WTC11 (cell line): ENCODE results near the gene MALT1. TPM values are rescaled to one million over a fixed set of nuclear protein-coding genes. Genes with fewer than 3 reads are reported as not detected.

Experiments used
- ATAC-seq: fragments of 200-7000 bp; cut with Tn5 transposase; 2 replicates; pipeline ENCODE4 v1.10.0; 2021; ENCODE audit warnings: mild to moderate bottlenecking, moderate library complexity
- CTCF ChIA-PET: fragments of 300-600 bp; sonication (Branson Sonifier 250); formaldehyde crosslinking; loops from one replicate; lab custom pipeline; 2021; ENCODE audit warnings: antibody characterized with exemption; lab: Charles Lee
- POLR2A ChIA-PET: fragments of 350-600 bp; sonication (Branson Sonifier 250); formaldehyde crosslinking; loops from one replicate; lab custom pipeline; 2021; ENCODE audit warnings: antibody characterized with exemption; lab: Charles Lee
- DNase-seq: peaks from one replicate; pipeline ENCODE4 v3.0.0; 2021; ENCODE audit warnings: low spot score
- H3K27ac Mint-ChIP-seq: 2 replicates; pipeline ENCODE4 v1.8.0; 2021; ENCODE audit warnings: mixed read lengths
- H3K27me3 Mint-ChIP-seq: 2 replicates; pipeline ENCODE4 v1.8.0; 2021; ENCODE audit warnings: low read depth, mild to moderate bottlenecking, moderate library complexity, mixed read lengths
- H3K36me3 Mint-ChIP-seq: 2 replicates; pipeline ENCODE4 v1.8.0; 2021; ENCODE audit warnings: mixed read lengths
- H3K4me1 Mint-ChIP-seq: 2 replicates; pipeline ENCODE4 v1.8.0; 2022; ENCODE audit warnings: mixed read lengths
- H3K4me3 Mint-ChIP-seq: 2 replicates; pipeline ENCODE4 v1.8.0; 2021; ENCODE audit warnings: mild to moderate bottlenecking, moderate library complexity, mixed read lengths
- H3K9me3 Mint-ChIP-seq: 2 replicates; pipeline ENCODE4 v1.8.0; 2021; ENCODE audit warnings: mixed read lengths
- FOXK1 ChIP-seq: sonication (generic); formaldehyde crosslinking; IDR thresholded peaks from 2 replicates; pipeline ENCODE4 v1.8.0; 2022; ENCODE audit warnings: mild to moderate bottlenecking, moderate library complexity, missing genetic modification reagents
- FOXP1 ChIP-seq: sonication (generic); formaldehyde crosslinking; IDR thresholded peaks from 2 replicates; pipeline ENCODE4 v1.8.0; 2022; ENCODE audit warnings: missing genetic modification reagents, mild to moderate bottlenecking, moderate library complexity, borderline replicate concordance
- IRF2 ChIP-seq: sonication (generic); formaldehyde crosslinking; IDR thresholded peaks from 2 replicates; pipeline ENCODE4 v1.8.0; 2022; ENCODE audit warnings: low read depth, missing genetic modification reagents, borderline replicate concordance
- JAZF1 ChIP-seq: fragments of 250-450 bp; sonication (Bioruptor Pico); IDR thresholded peaks from 2 replicates; pipeline ENCODE4 v1.9.0; 2021; ENCODE audit warnings: moderate library complexity, mild to moderate bottlenecking, inconsistent platforms
- KAT7 ChIP-seq: sonication (generic); formaldehyde crosslinking; IDR thresholded peaks from 2 replicates; pipeline ENCODE4 v1.8.1; 2023; ENCODE audit warnings: missing genetic modification reagents, mild to moderate bottlenecking, borderline replicate concordance
- MXD4 ChIP-seq: fragments of 250-450 bp; sonication (Bioruptor Pico); IDR thresholded peaks from 2 replicates; pipeline ENCODE4 v1.8.0; 2021; ENCODE audit warnings: mild to moderate bottlenecking, moderate library complexity, borderline replicate concordance
- NR3C1 ChIP-seq: sonication (generic); formaldehyde crosslinking; conservative IDR thresholded peaks from 2 replicates; pipeline ENCODE4 v1.8.1; 2023; ENCODE audit warnings: low read depth, mild to moderate bottlenecking, missing genetic modification reagents
- SOX15 ChIP-seq: fragments of 250-450 bp; sonication (Bioruptor Pico); IDR thresholded peaks from 2 replicates; pipeline ENCODE4 v1.9.0; 2021; ENCODE audit warnings: mild to moderate bottlenecking
- TEAD1 ChIP-seq: sonication (generic); formaldehyde crosslinking; IDR thresholded peaks from 2 replicates; pipeline ENCODE4 v1.8.0; 2022; ENCODE audit warnings: mild to moderate bottlenecking, missing genetic modification reagents
- ZNF232 ChIP-seq: sonication (generic); formaldehyde crosslinking; IDR thresholded peaks from 2 replicates; pipeline ENCODE4 v1.8.0; 2022; ENCODE audit warnings: mild to moderate bottlenecking, missing genetic modification reagents
- ZNF263 ChIP-seq: sonication (generic); formaldehyde crosslinking; IDR thresholded peaks from 2 replicates; pipeline ENCODE4 v1.8.1; 2022; ENCODE audit warnings: low read depth, mild to moderate bottlenecking, moderate library complexity, missing genetic modification reagents
- ZNF396 ChIP-seq: fragments of 250-450 bp; sonication (Bioruptor Pico); IDR thresholded peaks from 2 replicates; pipeline ENCODE4 v1.8.0; 2021; ENCODE audit warnings: mild to moderate bottlenecking, moderate library complexity, borderline replicate concordance
- total RNA-seq: library from RNA; stranded (reverse); gene quantifications from 3 replicates; pipeline ENCODE4 v1.2.3, GENCODE V29; 2021
- TF ChIP-seq, protein P1 (sequence below): sonication (generic); formaldehyde crosslinking; IDR thresholded peaks from 2 replicates; pipeline ENCODE4 v1.8.1; 2022; ENCODE audit warnings: low read depth, missing genetic modification reagents, borderline replicate concordance
- TF ChIP-seq, protein P2 (sequence below): fragments of 250-450 bp; sonication (Bioruptor Pico); IDR thresholded peaks from 2 replicates; pipeline ENCODE4 v2.1.2; 2022; ENCODE audit warnings: mild to moderate bottlenecking, moderate library complexity
- TF ChIP-seq, protein P3 (sequence below): sonication (generic); formaldehyde crosslinking; IDR thresholded peaks from 2 replicates; pipeline ENCODE4 v1.8.1; 2022; ENCODE audit warnings: mild to moderate bottlenecking, missing genetic modification reagents, moderate library complexity, borderline replicate concordance

The MALT1 gene
- total RNA-seq, 1 experiment from 2014 or later = 13.2 TPM

DNA sequence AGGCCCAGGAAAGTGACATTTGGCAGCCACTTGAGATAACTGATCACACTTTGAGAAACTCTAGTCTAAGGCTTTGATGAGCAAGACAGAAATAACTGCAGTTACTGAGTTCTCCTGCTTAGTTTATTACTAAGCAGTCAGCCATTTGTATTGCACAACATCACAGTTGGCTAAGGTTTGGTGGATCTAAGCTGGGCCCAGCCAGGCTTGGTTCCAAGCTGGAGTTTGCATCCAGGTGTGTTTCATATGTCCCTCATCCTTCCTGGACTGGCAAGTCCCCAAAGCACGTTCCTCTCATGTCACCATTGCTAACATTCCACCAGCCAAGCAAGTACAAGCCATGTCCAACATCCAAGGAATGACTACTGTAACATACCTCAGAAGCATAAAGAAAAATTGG is 122.1 kb downstream of the MALT1 start:
- no peak for ATAC-seq
- no peak overlapping the region for H3K27ac Mint-ChIP-seq

DNA sequence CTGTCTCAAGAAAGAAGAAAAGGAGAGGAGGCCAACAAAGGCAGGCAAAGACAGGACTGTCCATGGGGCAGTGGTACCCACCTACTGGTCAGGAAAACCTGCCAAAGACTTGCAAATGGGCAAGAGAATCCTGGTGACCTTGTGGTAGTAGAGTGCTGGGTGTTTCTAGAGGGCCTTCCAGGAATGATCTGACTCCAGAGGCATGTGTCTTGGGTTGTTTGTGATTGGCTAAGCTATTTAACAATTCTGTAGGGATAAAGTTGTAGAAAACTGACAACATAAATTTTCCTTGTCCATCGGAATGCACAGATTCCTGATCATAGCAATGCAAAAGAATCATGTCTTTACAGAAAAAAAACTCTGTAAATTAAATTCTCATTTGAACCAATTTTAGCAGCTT is 125.0 kb downstream of the MALT1 start:
- Mint-ChIP-seq H3K4me1 (peaks cover 16% of the 10 kb centered on the region), H3K27me3 (no peaks in the 10 kb centered on the region), H3K9me3 (no peaks in the 10 kb centered on the region), H3K36me3 (no peaks in the 10 kb centered on the region), H3K4me3 (no peak overlapping the region), H3K27ac (no peak overlapping the region)
- TF ChIP-seq ZNF232 (no peak), IRF2 (no peak), TEAD1 (CRISPR knock-in tag) (no peak), ZNF396 (CRISPR knock-in tag) (no peak), MXD4 (CRISPR knock-in tag) (no peak)
- TF ChIP-seq, protein P1, sequence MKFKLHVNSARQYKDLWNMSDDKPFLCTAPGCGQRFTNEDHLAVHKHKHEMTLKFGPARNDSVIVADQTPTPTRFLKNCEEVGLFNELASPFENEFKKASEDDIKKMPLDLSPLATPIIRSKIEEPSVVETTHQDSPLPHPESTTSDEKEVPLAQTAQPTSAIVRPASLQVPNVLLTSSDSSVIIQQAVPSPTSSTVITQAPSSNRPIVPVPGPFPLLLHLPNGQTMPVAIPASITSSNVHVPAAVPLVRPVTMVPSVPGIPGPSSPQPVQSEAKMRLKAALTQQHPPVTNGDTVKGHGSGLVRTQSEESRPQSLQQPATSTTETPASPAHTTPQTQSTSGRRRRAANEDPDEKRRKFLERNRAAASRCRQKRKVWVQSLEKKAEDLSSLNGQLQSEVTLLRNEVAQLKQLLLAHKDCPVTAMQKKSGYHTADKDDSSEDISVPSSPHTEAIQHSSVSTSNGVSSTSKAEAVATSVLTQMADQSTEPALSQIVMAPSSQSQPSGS (CRISPR knock-in tag) = no peak
- POLR2A ChIA-PET = interaction anchor here (0.7 kb wide), 1 partner anchor 486 kb away, joined by 4 read pairs; no protein-coding TSS in a partner anchor
- ATAC-seq (no peak), DNase-seq (no peak)
- CTCF ChIA-PET = interaction anchor here (1.0 to 1.1 kb wide), 2 partner anchors 10 to 512 kb away, joined by 3 to 4 read pairs; no protein-coding TSS in a partner anchor

More for the DNA sequence above, 122.1 kb downstream of the MALT1 start:
- Mint-ChIP-seq H3K9me3 (no peaks in the 10 kb centered on the region), H3K27me3 (no peaks in the 10 kb centered on the region; the same call in 1 of the 2 replicates), H3K36me3 (no peaks in the 10 kb centered on the region), H3K4me1 (peaks cover 34% of the 10 kb centered on the region), H3K4me3 (no peak overlapping the region)
- DNase-seq = no peak
- POLR2A ChIA-PET = no interaction called here
- CTCF ChIA-PET = interaction anchor here (1.6 kb wide), 1 partner anchor 213 kb away, joined by 3 read pairs; no protein-coding TSS in a partner anchor
- TF ChIP-seq, protein P2, sequence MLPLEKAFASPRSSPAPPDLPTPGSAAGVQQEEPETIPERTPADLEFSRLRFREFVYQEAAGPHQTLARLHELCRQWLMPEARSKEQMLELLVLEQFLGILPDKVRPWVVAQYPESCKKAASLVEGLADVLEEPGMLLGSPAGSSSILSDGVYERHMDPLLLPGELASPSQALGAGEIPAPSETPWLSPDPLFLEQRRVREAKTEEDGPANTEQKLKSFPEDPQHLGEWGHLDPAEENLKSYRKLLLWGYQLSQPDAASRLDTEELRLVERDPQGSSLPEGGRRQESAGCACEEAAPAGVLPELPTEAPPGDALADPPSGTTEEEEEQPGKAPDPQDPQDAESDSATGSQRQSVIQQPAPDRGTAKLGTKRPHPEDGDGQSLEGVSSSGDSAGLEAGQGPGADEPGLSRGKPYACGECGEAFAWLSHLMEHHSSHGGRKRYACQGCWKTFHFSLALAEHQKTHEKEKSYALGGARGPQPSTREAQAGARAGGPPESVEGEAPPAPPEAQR (CRISPR knock-in tag) = no peak
- TF ChIP-seq SOX15 (CRISPR knock-in tag) (no peak), FOXP1 (CRISPR knock-in tag) (no peak)
- TF ChIP-seq, protein P3, sequence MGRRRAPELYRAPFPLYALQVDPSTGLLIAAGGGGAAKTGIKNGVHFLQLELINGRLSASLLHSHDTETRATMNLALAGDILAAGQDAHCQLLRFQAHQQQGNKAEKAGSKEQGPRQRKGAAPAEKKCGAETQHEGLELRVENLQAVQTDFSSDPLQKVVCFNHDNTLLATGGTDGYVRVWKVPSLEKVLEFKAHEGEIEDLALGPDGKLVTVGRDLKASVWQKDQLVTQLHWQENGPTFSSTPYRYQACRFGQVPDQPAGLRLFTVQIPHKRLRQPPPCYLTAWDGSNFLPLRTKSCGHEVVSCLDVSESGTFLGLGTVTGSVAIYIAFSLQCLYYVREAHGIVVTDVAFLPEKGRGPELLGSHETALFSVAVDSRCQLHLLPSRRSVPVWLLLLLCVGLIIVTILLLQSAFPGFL (CRISPR knock-in tag) = no peak
- TF ChIP-seq, protein P1 (CRISPR knock-in tag) = no peak

DNA sequence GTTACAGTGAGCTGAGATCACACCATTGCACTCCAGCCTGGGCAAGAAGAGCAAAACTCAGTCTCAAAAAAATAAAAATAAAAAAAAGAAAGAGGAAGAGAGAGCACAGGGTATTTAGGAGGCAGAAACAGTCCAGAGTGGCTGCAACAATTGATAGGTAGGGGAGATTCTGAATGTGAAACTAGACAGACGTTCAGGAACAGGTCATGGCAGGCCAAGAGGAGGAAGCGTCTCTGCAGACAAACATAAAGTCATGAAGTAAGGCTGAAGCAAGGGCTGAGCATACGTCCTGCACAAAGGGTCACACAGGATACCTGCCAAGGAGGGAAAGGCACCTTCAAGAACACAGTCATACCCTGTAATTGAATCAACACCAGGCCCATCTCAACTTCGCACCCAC is 129.3 kb downstream of the MALT1 start:
- H3K4me1 Mint-ChIP-seq = peaks cover 27% of the 10 kb centered on the region
- no peak for DNase-seq
- ChIA-PET CTCF (interaction anchor here (1.6 kb wide), 1 partner anchor 20 kb away, joined by 4 read pairs; no protein-coding TSS in a partner anchor), POLR2A (interaction anchor here (0.7 kb wide), 1 partner anchor 18 kb away, joined by 4 read pairs; no protein-coding TSS in a partner anchor)
- H3K9me3 Mint-ChIP-seq = peaks cover 15% of the 10 kb centered on the region
- no peak overlapping the region for H3K4me3 Mint-ChIP-seq
- no peak for TF ChIP-seq JAZF1 (CRISPR knock-in tag)
- no peak for TF ChIP-seq NR3C1 (CRISPR knock-in tag)
- TF ChIP-seq FOXK1 = no peak
- TF ChIP-seq KAT7 (CRISPR knock-in tag) = no peak
- no peak for TF ChIP-seq ZNF263 (CRISPR knock-in tag)
- peaks cover 17% of the 10 kb centered on the region for H3K36me3 Mint-ChIP-seq
- ATAC-seq = no peak
- H3K27ac Mint-ChIP-seq = no peak overlapping the region
- no peaks in the 10 kb centered on the region; the same call in 1 of the 2 replicates for H3K27me3 Mint-ChIP-seq
